AG04450 (cell line): ENCODE measurements around the gene WHRN. TPM values are rescaled to one million over a fixed set of nuclear protein-coding genes. Genes with fewer than 3 reads are reported as not detected.

ENCODE experiments used
- CTCF ChIA-PET: fragments of 300-600, 350-600 bp; formaldehyde crosslinking; extraction: SDS; loops from one replicate; lab custom pipeline; 2022; ENCODE audit warnings: antibody characterized with exemption, inconsistent platforms; lab: Charles Lee
- POLR2A ChIA-PET: fragments of 350-600 bp; formaldehyde crosslinking; extraction: SDS; loops from one replicate; lab custom pipeline; 2021; ENCODE audit warnings: antibody characterized with exemption, inconsistent platforms; lab: Yijun Ruan, JAX
- DNase-seq: peaks from one replicate; pipeline ENCODE4 v3.0.0-alpha.2; 2011; ENCODE audit warnings: low read depth, low spot score
- H3K27ac ChIP-seq: one replicate; pipeline ENCODE4 v1.5.1; 2012; ENCODE audit warnings: low read depth, low read length, control low read depth
- H3K27me3 ChIP-seq: one replicate; pipeline ENCODE4 v1.6.0; 2012; ENCODE audit warnings: low read length; ENCODE audit not compliant: control insufficient read depth, insufficient read depth
- H3K4me3 ChIP-seq: 2 replicates; pipeline ENCODE4 v1.5.1; 2011; ENCODE audit warnings: mild to moderate bottlenecking, low read depth, low read length, control low read depth
- H3K9me3 ChIP-seq: 2 replicates; pipeline ENCODE4 v1.5.1; 2012; ENCODE audit warnings: low read length; ENCODE audit not compliant: control insufficient read depth, insufficient read depth
- CTCF ChIP-seq: IDR thresholded peaks from 2 replicates; pipeline ENCODE4 v1.5.1; 2011; ENCODE audit warnings: low read depth, low read length, control low read depth, inconsistent platforms
- polyA plus RNA-seq: library from polyadenylated mRNA; depleted of rRNA; stranded (reverse); fragments of >200 nt; gene quantifications from 2 replicates; pipeline ENCODE4 v1.2.3, GENCODE V29; 2011

The WHRN gene
- polyA plus RNA-seq, 1 experiment, result 1.1 TPM

DNA sequence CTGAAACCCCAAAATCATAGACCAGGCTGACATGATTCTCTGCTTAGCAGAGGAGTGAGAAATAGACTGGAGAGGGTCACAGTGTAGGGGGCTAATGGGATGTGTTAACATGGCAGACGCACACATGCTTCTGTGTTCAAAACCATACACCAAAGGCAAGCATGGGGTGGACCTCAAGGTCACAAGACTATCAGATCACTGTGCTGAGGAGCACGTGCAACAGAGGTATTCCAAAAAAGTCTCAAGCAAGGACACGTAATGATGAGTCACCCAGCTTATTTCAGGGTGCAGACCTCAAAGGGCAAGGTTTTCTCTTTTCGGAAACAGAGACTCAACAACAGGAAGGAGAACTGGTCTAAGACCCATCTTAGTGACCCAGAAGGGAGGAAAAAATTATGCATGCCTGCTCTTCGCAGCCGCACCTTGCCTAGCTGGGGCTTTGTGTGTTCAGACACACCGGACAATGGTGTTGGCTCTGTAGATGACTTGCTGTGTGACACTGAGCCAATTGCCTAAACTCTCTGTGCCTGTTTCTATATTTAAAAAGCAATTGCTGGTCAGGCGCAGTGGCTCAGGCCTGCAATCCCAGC lies 20.3 kb downstream of the WHRN start:
- Histone ChIP-seq H3K27ac (peak overlapping the region; percentile 11), H3K9me3 (no peaks in the 10 kb centered on the region), H3K27me3 (peaks cover 9% of the 10 kb centered on the region), H3K4me3 (no peak overlapping the region)
- peak; percentile 45 for DNase-seq
- POLR2A ChIA-PET, result no interaction called here
- CTCF ChIA-PET, result interaction anchor here (3.6 to 6.3 kb wide), 2 partner anchors 79 to 169 kb away, joined by 22 to 122 read pairs; no protein-coding TSS in a partner anchor
- no peak for TF ChIP-seq CTCF

- ChIA-PET POLR2A (no interaction called here), CTCF (interaction anchor here (6.3 kb wide), 1 partner anchor 170 kb away, joined by 122 read pairs; no protein-coding TSS in a partner anchor)
- no peak for DNase-seq
- Histone ChIP-seq H3K4me3 (no peak overlapping the region), H3K9me3 (no peaks in the 10 kb centered on the region), H3K27ac (peak overlapping the region; percentile 11), H3K27me3 (peaks cover 9% of the 10 kb centered on the region)
- TF ChIP-seq CTCF, result no peak
These were observed 20.9 kb downstream of the WHRN start for GRCh38 chr9:114484215-114484853.

GRCh38 chr9:114483499-114483898 lies 21.8 kb downstream of the WHRN start:
- peaks cover 9% of the 10 kb centered on the region for H3K27me3 ChIP-seq
- H3K9me3 ChIP-seq, result no peaks in the 10 kb centered on the region
- TF ChIP-seq CTCF, result no peak
- no peak overlapping the region for H3K4me3 ChIP-seq
- H3K27ac ChIP-seq, result no peak overlapping the region
- CTCF ChIA-PET, result interaction anchor here (1.1 to 6.3 kb wide), 2 partner anchors 170 to 171 kb away, joined by 3 to 122 read pairs; no protein-coding TSS in a partner anchor
- POLR2A ChIA-PET, result interaction anchor here (0.6 kb wide), 1 partner anchor 115 kb away, joined by 3 read pairs; no protein-coding TSS in a partner anchor
- no peak for DNase-seq

- Histone ChIP-seq H3K9me3 (no peaks in the 10 kb centered on the region), H3K27ac (no peak overlapping the region), H3K4me3 (no peak overlapping the region), H3K27me3 (peaks cover 9% of the 10 kb centered on the region)
- ChIA-PET POLR2A (interaction anchor here (0.6 kb wide), 1 partner anchor 116 kb away, joined by 3 read pairs; no protein-coding TSS in a partner anchor), CTCF (interaction anchor here (1.1 kb wide), 1 partner anchor 170 kb away, joined by 3 read pairs; no protein-coding TSS in a partner anchor)
- DNase-seq, result no peak
- TF ChIP-seq CTCF, result no peak
These were observed 22.7 kb downstream of the WHRN start for GRCh38 chr9:114482593-114482992.

DNA sequence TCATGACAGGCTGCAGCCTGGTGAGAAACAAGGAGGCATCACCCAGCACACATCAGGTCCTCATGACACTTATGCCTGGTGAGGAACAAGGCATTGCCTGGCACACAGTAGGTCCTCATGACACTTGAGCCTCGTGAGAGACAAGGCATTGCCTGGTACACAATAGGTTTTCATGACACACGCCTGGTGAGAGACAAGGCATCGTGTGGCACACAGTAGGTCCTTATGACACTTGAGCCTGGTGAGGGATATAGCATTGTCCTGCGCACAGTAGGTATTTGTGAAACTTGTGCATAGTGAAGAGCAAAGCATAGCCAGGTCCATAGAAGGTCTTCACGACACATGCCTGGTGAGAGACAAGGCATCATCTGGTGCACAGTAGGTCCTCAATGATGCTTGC lies 23.5 kb downstream of the WHRN start:
- ChIA-PET CTCF (no interaction called here), POLR2A (no interaction called here)
- Histone ChIP-seq H3K4me3 (no peak overlapping the region), H3K27me3 (peaks cover 9% of the 10 kb centered on the region), H3K9me3 (no peaks in the 10 kb centered on the region), H3K27ac (no peak overlapping the region)
- no peak for DNase-seq
- TF ChIP-seq CTCF, result no peak
